Measurements from ENCODE around the gene ZCCHC24.

The ZCCHC24 gene

DNA sequence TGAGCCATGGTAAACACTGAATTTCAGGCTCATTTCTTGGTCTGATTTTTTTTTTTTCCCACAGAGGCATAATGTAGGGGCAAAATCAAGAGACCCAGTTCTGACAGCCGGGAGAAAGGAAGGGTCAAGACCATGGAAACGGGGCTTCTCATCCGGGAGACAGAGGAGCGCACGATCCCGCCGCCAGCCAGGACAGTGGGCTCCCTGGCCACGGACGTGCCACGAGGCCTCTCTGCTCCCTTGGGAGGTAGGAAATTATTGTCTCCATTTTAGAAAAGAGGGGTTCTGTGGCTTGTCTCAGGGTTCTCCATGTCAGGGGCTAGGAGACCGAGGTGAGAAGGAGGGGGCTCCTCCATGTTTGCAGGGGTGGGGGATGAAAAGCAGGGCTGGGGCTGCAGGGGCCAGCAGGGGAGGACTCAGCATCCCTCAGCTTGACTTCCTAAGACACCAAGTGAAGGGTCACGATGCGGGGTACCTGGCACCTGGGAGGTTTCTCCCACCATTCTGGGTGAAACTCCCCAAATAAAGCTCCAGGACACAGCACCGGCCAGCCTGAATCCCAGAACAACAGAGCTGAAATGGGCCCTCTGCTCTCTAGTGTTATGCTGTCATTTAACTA is 60.5 kb downstream of the ZCCHC24 start:
- no peaks in the 10 kb centered on the region for H3K36me3 ChIP-seq
- H3K4me3 ChIP-seq (ENCODE audit: low read depth in 1 of 2, low read length in 1 of 2) = no peak overlapping the region
- no peak overlapping the region for H3K27ac ChIP-seq
- H3K4me1 ChIP-seq (ENCODE audit: control insufficient read depth in 1 of 2, insufficient read depth in 1 of 2, low read depth in 1 of 2, low read length in 1 of 2) = no peaks in the 10 kb centered on the region
- H3K9me3 ChIP-seq = no peaks in the 10 kb centered on the region
- peaks cover under 1% of the 10 kb centered on the region for H3K27me3 ChIP-seq
- TF ChIP-seq, protein P1, sequence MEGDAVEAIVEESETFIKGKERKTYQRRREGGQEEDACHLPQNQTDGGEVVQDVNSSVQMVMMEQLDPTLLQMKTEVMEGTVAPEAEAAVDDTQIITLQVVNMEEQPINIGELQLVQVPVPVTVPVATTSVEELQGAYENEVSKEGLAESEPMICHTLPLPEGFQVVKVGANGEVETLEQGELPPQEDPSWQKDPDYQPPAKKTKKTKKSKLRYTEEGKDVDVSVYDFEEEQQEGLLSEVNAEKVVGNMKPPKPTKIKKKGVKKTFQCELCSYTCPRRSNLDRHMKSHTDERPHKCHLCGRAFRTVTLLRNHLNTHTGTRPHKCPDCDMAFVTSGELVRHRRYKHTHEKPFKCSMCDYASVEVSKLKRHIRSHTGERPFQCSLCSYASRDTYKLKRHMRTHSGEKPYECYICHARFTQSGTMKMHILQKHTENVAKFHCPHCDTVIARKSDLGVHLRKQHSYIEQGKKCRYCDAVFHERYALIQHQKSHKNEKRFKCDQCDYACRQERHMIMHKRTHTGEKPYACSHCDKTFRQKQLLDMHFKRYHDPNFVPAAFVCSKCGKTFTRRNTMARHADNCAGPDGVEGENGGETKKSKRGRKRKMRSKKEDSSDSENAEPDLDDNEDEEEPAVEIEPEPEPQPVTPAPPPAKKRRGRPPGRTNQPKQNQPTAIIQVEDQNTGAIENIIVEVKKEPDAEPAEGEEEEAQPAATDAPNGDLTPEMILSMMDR (IDR thresholded peaks at IDR 0.05) = no peak

GRCh38 chr10:79383974-79384606 is 61.3 kb downstream of the ZCCHC24 start:
- no peak overlapping the region for H3K4me3 ChIP-seq (ENCODE audit: low read depth in 1 of 2, low read length in 1 of 2)
- no peak overlapping the region for H3K27ac ChIP-seq
- TF ChIP-seq, protein P1 (IDR thresholded peaks at IDR 0.05) = no peak
- peaks cover 3% of the 10 kb centered on the region for H3K27me3 ChIP-seq
- no peaks in the 10 kb centered on the region for H3K36me3 ChIP-seq
- H3K9me3 ChIP-seq = no peaks in the 10 kb centered on the region
- H3K4me1 ChIP-seq (ENCODE audit: control insufficient read depth in 1 of 2, insufficient read depth in 1 of 2, low read depth in 1 of 2, low read length in 1 of 2) = no peaks in the 10 kb centered on the region

DNA sequence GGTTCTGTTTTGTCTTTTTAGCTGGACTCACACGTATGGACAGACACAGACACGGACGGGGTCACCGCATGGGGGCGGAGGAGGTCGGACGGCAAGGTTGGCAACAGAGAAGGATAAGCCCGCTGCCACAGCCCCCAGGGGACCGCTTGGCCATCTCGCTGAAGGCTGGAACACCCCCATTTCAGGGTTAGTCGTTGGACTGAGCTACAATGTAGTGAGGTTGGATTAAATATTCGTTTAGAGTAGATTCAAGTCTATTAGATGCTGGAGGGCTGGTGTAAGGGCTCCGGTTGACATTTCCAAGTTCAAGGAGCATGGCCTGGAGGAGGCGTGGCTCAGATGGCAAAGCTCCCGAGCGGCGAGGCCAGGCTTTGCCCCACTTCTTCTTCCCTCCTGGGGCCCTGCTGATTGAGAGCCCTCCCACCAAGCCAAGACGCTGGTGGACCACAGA is 62.9 kb downstream of the ZCCHC24 start:
- Histone ChIP-seq H3K9me3 (no peaks in the 10 kb centered on the region), H3K36me3 (no peaks in the 10 kb centered on the region), H3K4me1 (ENCODE audit: control insufficient read depth in 1 of 2, insufficient read depth in 1 of 2, low read depth in 1 of 2, low read length in 1 of 2) (no peaks in the 10 kb centered on the region), H3K27ac (no peak overlapping the region), H3K27me3 (peaks cover 3% of the 10 kb centered on the region), H3K4me3 (ENCODE audit: low read depth in 1 of 2, low read length in 1 of 2) (no peak overlapping the region)
- TF ChIP-seq, protein P1 (IDR thresholded peaks at IDR 0.05) = no peak

- H3K36me3 ChIP-seq = no peaks in the 10 kb centered on the region
- no peak overlapping the region for H3K27ac ChIP-seq
- H3K4me1 ChIP-seq (ENCODE audit: control insufficient read depth in 1 of 2, insufficient read depth in 1 of 2, low read depth in 1 of 2, low read length in 1 of 2) = no peaks in the 10 kb centered on the region
- TF ChIP-seq, protein P1 (IDR thresholded peaks at IDR 0.05) = no peak
- no peaks in the 10 kb centered on the region for H3K9me3 ChIP-seq
- H3K27me3 ChIP-seq = peaks cover 3% of the 10 kb centered on the region
- no peak overlapping the region for H3K4me3 ChIP-seq (ENCODE audit: low read depth in 1 of 2, low read length in 1 of 2)
These were observed 63.6 kb downstream of the ZCCHC24 start for GRCh38 chr10:79381804-79382221.

- no peak overlapping the region for H3K27ac ChIP-seq
These were observed 64.3 kb downstream of the ZCCHC24 start for GRCh38 chr10:79380946-79381721.

More at GRCh38 chr10:79380946-79381721, 64.3 kb downstream of the ZCCHC24 start:
- H3K4me1 ChIP-seq (ENCODE audit: control insufficient read depth in 1 of 2, insufficient read depth in 1 of 2, low read depth in 1 of 2, low read length in 1 of 2) = no peaks in the 10 kb centered on the region
- H3K4me3 ChIP-seq (ENCODE audit: low read depth in 1 of 2, low read length in 1 of 2) = no peak overlapping the region
- H3K9me3 ChIP-seq = no peaks in the 10 kb centered on the region
- TF ChIP-seq, protein P1 (IDR thresholded peaks at IDR 0.05) = no peak
- H3K27me3 ChIP-seq = peaks cover 3% of the 10 kb centered on the region
- no peaks in the 10 kb centered on the region for H3K36me3 ChIP-seq
